Muscle of leg (tissue), 11 donors: ENCODE results near the gene ESRRG. TPM values are rescaled to one million over a fixed set of nuclear protein-coding genes. Genes with fewer than 3 reads are reported as not detected.

ENCODE experiments used
- DNase-seq: peaks from one replicate; pipeline ENCODE4 v3.0.0; 2013
- H3K27ac ChIP-seq: one replicate; pipeline ENCODE4 v1.5.1; 2013; ENCODE audit warnings: mild to moderate bottlenecking, low read length, control low read depth
- H3K27me3 ChIP-seq: one replicate; pipeline ENCODE4 v1.6.1; 2013; ENCODE audit warnings: low read length; ENCODE audit not compliant: control insufficient read depth, insufficient read depth
- H3K36me3 ChIP-seq: one replicate; pipeline ENCODE4 v1.6.1; 2013; ENCODE audit warnings: low read length; ENCODE audit not compliant: control insufficient read depth, insufficient read depth
- H3K4me1 ChIP-seq: one replicate; pipeline ENCODE4 v1.6.1; 2013; ENCODE audit warnings: low read length; ENCODE audit not compliant: control insufficient read depth, insufficient read depth
- H3K4me3 ChIP-seq: one replicate; pipeline ENCODE4 v1.5.1; 2013; ENCODE audit warnings: low read length, control low read depth
- H3K9me3 ChIP-seq: replicated peaks from 2 replicates; pipeline ENCODE4 v1.6.1; 2013; ENCODE audit warnings: low read depth, low read length; ENCODE audit not compliant: control insufficient read depth
- WGBS: methylation state at CpG from one replicate; pipeline ENCODE4 v1.1.5; 2013; ENCODE audit warnings: missing lambda C conversion rate; ENCODE audit not compliant: insufficient coverage; 5-methylcytosine and 5-hydroxymethylcytosine counted together
- polyA plus RNA-seq, 8 donors: library from polyadenylated mRNA; unstranded; fragments of 120-200 nt; gene quantifications; one replicate each; pipeline versions ENCODE4 v1.2.1 to v1.2.3, GENCODE V29; 2013; ENCODE audit warnings: inconsistent platforms in 1 of 8, low replicate concordance in 1 of 8; ENCODE audit not compliant: insufficient read length in 8 of 8, insufficient read depth in 1 of 8
- total RNA-seq: library from RNA; stranded (reverse); fragments of 120-200 nt; gene quantifications from one replicate; pipeline ENCODE4 v1.2.4, GENCODE V29; 2013

Gene ESRRG
- total and polyA plus RNA-seq, 9 donors, result 13.6 to 27.8 (median 20.3) TPM

GRCh38 chr1:216499581-216500272, 223.5 kb downstream of the ESRRG start:
- Histone ChIP-seq H3K4me1 (no peaks in the 10 kb centered on the region), H3K9me3 (no peaks in the 10 kb centered on the region), H3K4me3 (no peak overlapping the region), H3K36me3 (no peaks in the 10 kb centered on the region), H3K27me3 (no peaks in the 10 kb centered on the region), H3K27ac (no peak overlapping the region)
- no peak for DNase-seq
- WGBS, result no CpG with 5 or more reads among the region's 8 CpGs

GRCh38 chr1:216498277-216498676, 225.0 kb downstream of the ESRRG start:
- H3K4me1 ChIP-seq, result no peaks in the 10 kb centered on the region

GRCh38 chr1:216485042-216485441, 238.2 kb downstream of the ESRRG start:
- WGBS, result no CpG with 5 or more reads among the region's 1 CpG
- H3K4me3 ChIP-seq, result no peak overlapping the region
- no peaks in the 10 kb centered on the region for H3K36me3 ChIP-seq
- H3K27ac ChIP-seq, result no peak overlapping the region
- no peaks in the 10 kb centered on the region for H3K9me3 ChIP-seq
- H3K27me3 ChIP-seq, result no peaks in the 10 kb centered on the region
- H3K4me1 ChIP-seq, result no peaks in the 10 kb centered on the region
- no peak for DNase-seq

More at GRCh38 chr1:216498277-216498676, 225.0 kb downstream of the ESRRG start:
- H3K4me3 ChIP-seq, result no peak overlapping the region
- WGBS, result 89% methylated on average over 1 of the region's 2 CpGs
- DNase-seq, result no peak
- no peak overlapping the region for H3K27ac ChIP-seq
- H3K9me3 ChIP-seq, result no peaks in the 10 kb centered on the region
- H3K36me3 ChIP-seq, result no peaks in the 10 kb centered on the region
- H3K27me3 ChIP-seq, result no peaks in the 10 kb centered on the region

GRCh38 chr1:216483672-216484401, 239.4 kb downstream of the ESRRG start:
- WGBS, result no CpG with 5 or more reads among the region's 1 CpG
- DNase-seq, result no peak
- no peak overlapping the region for H3K4me3 ChIP-seq
- no peak overlapping the region for H3K27ac ChIP-seq
- H3K4me1 ChIP-seq, result no peaks in the 10 kb centered on the region
- H3K9me3 ChIP-seq, result no peaks in the 10 kb centered on the region
- no peaks in the 10 kb centered on the region for H3K27me3 ChIP-seq
- no peaks in the 10 kb centered on the region for H3K36me3 ChIP-seq

GRCh38 chr1:216482620-216483019, 240.6 kb downstream of the ESRRG start:
- Histone ChIP-seq H3K4me1 (no peaks in the 10 kb centered on the region), H3K9me3 (no peaks in the 10 kb centered on the region), H3K4me3 (no peak overlapping the region), H3K36me3 (no peaks in the 10 kb centered on the region), H3K27me3 (no peaks in the 10 kb centered on the region), H3K27ac (no peak overlapping the region)
- 53% methylated on average over 3 of the region's 3 CpGs for WGBS
- DNase-seq, result no peak

- Histone ChIP-seq H3K36me3 (no peaks in the 10 kb centered on the region), H3K27me3 (no peaks in the 10 kb centered on the region), H3K9me3 (no peaks in the 10 kb centered on the region), H3K27ac (no peak overlapping the region), H3K4me3 (no peak overlapping the region), H3K4me1 (no peaks in the 10 kb centered on the region)
- DNase-seq, result no peak
- WGBS, result 94% methylated on average over 7 of the region's 8 CpGs
These were observed 245.0 kb downstream of the ESRRG start for GRCh38 chr1:216478238-216478637.

GRCh38 chr1:216476341-216476740, 246.9 kb downstream of the ESRRG start:
- no peaks in the 10 kb centered on the region for H3K4me1 ChIP-seq
- H3K9me3 ChIP-seq, result no peaks in the 10 kb centered on the region
- WGBS, result no CpG with 5 or more reads among the region's 1 CpG
- no peak for DNase-seq
- no peaks in the 10 kb centered on the region for H3K27me3 ChIP-seq
- H3K36me3 ChIP-seq, result no peaks in the 10 kb centered on the region
- H3K4me3 ChIP-seq, result no peak overlapping the region
- H3K27ac ChIP-seq, result no peak overlapping the region

- no peaks in the 10 kb centered on the region for H3K27me3 ChIP-seq
- H3K27ac ChIP-seq, result no peak overlapping the region
- H3K4me1 ChIP-seq, result no peaks in the 10 kb centered on the region
- WGBS, result no CpG with 5 or more reads among the region's 1 CpG
- no peaks in the 10 kb centered on the region for H3K9me3 ChIP-seq
- H3K36me3 ChIP-seq, result no peaks in the 10 kb centered on the region
- H3K4me3 ChIP-seq, result no peak overlapping the region
- no peak for DNase-seq
These were observed 247.5 kb downstream of the ESRRG start for GRCh38 chr1:216475659-216476276.

GRCh38 chr1:216466162-216466801, 256.9 kb downstream of the ESRRG start:
- DNase-seq, result no peak
- Histone ChIP-seq H3K4me1 (no peaks in the 10 kb centered on the region), H3K4me3 (no peak overlapping the region), H3K27ac (no peak overlapping the region), H3K36me3 (no peaks in the 10 kb centered on the region), H3K9me3 (no peaks in the 10 kb centered on the region), H3K27me3 (no peaks in the 10 kb centered on the region)
- no CpG with 5 or more reads among the region's 3 CpGs for WGBS

GRCh38 chr1:216464489-216464888, 258.7 kb downstream of the ESRRG start:
- no peak overlapping the region for H3K4me3 ChIP-seq

More at GRCh38 chr1:216464489-216464888, 258.7 kb downstream of the ESRRG start:
- no peaks in the 10 kb centered on the region for H3K27me3 ChIP-seq
- no peaks in the 10 kb centered on the region for H3K36me3 ChIP-seq
- no CpG with 5 or more reads among the region's 1 CpG for WGBS
- H3K9me3 ChIP-seq, result no peaks in the 10 kb centered on the region
- no peaks in the 10 kb centered on the region for H3K4me1 ChIP-seq
- no peak overlapping the region for H3K27ac ChIP-seq
- DNase-seq, result no peak
